ENCODE data around the gene APOC4. TPM values are rescaled to one million over a fixed set of nuclear protein-coding genes. Genes with fewer than 3 reads are reported as not detected.

APOC4 gene, protein sequence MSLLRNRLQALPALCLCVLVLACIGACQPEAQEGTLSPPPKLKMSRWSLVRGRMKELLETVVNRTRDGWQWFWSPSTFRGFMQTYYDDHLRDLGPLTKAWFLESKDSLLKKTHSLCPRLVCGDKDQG
- total RNA-seq, result not detected
- total RNA-seq (2013), result not detected

DNA sequence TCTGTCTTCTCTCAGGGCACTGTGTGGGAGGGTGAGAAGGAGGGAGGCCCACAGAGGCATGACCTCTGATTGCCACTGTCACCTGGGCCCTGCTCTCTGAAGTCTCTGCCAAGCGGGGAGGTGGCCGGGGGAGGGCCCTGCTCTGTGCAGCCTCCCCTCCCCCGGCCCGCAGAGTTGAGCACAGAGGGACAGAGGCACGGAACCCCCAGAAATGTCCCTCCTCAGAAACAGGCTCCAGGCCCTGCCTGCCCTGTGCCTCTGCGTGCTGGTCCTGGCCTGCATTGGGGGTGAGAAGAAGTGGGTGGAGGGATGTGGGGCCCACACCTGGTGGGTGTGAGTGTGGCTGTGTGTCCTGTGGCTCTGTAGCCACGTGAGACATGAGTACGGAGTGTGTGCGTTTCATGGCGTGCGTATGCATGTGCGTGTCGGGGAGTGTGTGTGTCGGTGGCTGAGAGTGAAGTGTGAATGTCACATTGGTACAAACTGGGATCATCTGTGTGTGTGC, at the start of gene APOC4:
TSS of gene APOC4 (plus strand) at position 171 of the 505 bp plus-strand sequence. CDS start at position 212, 41 bp downstream.
- Histone ChIP-seq H3K4me1 (ENCODE audit: control insufficient read depth, insufficient read depth, low read length) (peaks cover 10% of the 10 kb centered on the region), H3K27me3 (ENCODE audit: control insufficient read depth, insufficient read depth, low read length) (no peaks in the 10 kb centered on the region), H3K9me3 (ENCODE audit: control insufficient read depth, insufficient read depth, low read length) (no peaks in the 10 kb centered on the region), H3K27ac (ENCODE audit: low read length) (no peak within 1 kb of the TSS), H3K36me3 (ENCODE audit: control insufficient read depth, insufficient read depth, low read length) (no peaks in the 10 kb centered on the region), H3K4me3 (ENCODE audit: low read length) (no peak within 1 kb of the TSS)
- no peak for DNase-seq
- no peak within 1 kb of the TSS for H3K4me3 Mint-ChIP-seq
- no peaks in the 10 kb centered on the region for H3K27me3 Mint-ChIP-seq (ENCODE audit: low read depth in 2 of 2)
- H3K27ac Mint-ChIP-seq, result no peak within 1 kb of the TSS
- no peaks in the 10 kb centered on the region for H3K9me3 Mint-ChIP-seq
- intact Hi-C loops (cut with micrococcal nuclease), result no loop called here
- no peaks in the 10 kb centered on the region for H3K36me3 Mint-ChIP-seq
- 82% methylated on average over 14 of the region's 14 CpGs for WGBS (ENCODE audit: insufficient coverage)
- TF ChIP-seq, protein P1, sequence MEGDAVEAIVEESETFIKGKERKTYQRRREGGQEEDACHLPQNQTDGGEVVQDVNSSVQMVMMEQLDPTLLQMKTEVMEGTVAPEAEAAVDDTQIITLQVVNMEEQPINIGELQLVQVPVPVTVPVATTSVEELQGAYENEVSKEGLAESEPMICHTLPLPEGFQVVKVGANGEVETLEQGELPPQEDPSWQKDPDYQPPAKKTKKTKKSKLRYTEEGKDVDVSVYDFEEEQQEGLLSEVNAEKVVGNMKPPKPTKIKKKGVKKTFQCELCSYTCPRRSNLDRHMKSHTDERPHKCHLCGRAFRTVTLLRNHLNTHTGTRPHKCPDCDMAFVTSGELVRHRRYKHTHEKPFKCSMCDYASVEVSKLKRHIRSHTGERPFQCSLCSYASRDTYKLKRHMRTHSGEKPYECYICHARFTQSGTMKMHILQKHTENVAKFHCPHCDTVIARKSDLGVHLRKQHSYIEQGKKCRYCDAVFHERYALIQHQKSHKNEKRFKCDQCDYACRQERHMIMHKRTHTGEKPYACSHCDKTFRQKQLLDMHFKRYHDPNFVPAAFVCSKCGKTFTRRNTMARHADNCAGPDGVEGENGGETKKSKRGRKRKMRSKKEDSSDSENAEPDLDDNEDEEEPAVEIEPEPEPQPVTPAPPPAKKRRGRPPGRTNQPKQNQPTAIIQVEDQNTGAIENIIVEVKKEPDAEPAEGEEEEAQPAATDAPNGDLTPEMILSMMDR (IDR thresholded peaks at IDR 0.05), result no peak
- H3K4me1 Mint-ChIP-seq, result peaks cover 0 to 12% of the 10 kb centered on the region in 2 donors
- no peak for ATAC-seq

DNA sequence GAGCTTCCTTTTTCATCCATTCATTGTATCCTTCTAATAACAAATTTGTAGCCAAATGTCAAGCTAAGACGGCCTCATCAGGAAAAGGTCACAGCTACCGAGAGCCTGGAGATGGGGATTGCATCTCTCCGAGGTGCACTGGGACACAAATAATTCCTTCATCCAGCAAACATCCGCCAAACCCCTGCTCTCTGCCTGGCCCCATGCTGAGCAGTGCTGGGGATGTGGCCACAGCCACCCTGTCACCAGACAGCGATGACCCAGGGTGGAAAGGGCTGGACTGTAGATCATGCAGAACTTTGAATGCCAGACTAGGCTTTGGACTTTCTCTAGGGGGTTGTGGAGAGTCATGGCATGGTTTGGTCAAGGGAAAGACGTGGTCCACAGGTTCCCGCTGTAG, 49.1 kb upstream of the APOC4 start:
- no peaks in the 10 kb centered on the region for H3K9me3 ChIP-seq (ENCODE audit: control insufficient read depth, insufficient read depth, low read length)
- TF ChIP-seq, protein P1 (IDR thresholded peaks at IDR 0.05), result no peak
- peak overlapping the region; percentile 69 for H3K4me3 Mint-ChIP-seq
- no peaks in the 10 kb centered on the region for H3K9me3 Mint-ChIP-seq
- no peaks in the 10 kb centered on the region for H3K27me3 Mint-ChIP-seq (ENCODE audit: low read depth in 2 of 2)
- peaks cover 31% of the 10 kb centered on the region for H3K36me3 ChIP-seq (ENCODE audit: control insufficient read depth, insufficient read depth, low read length)
- intact Hi-C loops (cut with micrococcal nuclease), result no loop called here
- no peak overlapping the region for H3K27ac ChIP-seq (ENCODE audit: low read length)
- peaks cover 25 to 30% of the 10 kb centered on the region in 2 donors for H3K4me1 Mint-ChIP-seq
- peaks cover 21% of the 10 kb centered on the region for H3K4me1 ChIP-seq (ENCODE audit: control insufficient read depth, insufficient read depth, low read length)
- no peak for DNase-seq
- peak overlapping the region in 1 of 2 donors; percentile 91 for H3K27ac Mint-ChIP-seq
- H3K4me3 ChIP-seq (ENCODE audit: low read length), result no peak overlapping the region
- 95% methylated on average over 7 of the region's 7 CpGs for WGBS (ENCODE audit: insufficient coverage)
- ATAC-seq, result no peak
- H3K27me3 ChIP-seq (ENCODE audit: control insufficient read depth, insufficient read depth, low read length), result no peaks in the 10 kb centered on the region
- H3K36me3 Mint-ChIP-seq, result no peaks in the 10 kb centered on the region

DNA sequence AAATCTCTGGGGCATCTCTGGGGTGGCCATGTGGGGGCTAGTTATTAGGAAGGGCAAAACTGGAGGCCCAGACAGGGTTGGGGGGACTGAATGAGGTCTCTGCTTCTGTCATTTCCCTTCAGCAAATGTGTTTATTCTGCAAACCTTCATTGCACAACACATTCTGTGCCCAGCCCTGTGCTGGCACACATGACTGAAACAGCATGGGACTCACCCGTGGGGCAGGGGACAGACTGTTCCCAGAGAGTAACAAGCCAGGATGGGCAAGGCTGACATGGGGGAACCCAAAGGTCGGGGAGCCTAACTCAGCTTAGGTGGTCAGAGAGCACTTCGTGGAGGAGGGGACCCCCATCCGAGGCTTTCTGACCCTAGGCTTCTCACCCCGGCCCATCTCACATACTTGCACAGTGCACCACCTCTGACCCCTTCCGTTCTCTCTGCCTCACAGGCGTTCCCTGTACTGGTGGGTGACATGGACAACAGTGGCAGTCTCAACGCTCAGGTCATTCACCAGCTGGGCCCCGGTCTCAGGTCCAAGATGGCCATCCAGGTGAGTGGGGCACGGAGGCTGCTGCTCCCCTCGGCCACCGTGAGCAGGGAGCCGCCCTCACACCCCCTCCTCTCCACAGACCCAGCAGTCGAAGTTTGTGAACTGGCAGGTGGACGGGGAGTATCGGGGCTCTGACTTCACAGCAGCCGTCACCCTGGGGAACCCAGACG, 48.5 kb upstream of the APOC4 start:
- TF ChIP-seq, protein P1 (IDR thresholded peaks at IDR 0.05), result no peak
- H3K27ac Mint-ChIP-seq, result peak overlapping the region in 1 of 2 donors; percentile 91
- H3K4me1 Mint-ChIP-seq, result peaks cover 25 to 30% of the 10 kb centered on the region in 2 donors
- no peaks in the 10 kb centered on the region for H3K27me3 Mint-ChIP-seq (ENCODE audit: low read depth in 2 of 2)
- peaks cover 31% of the 10 kb centered on the region for H3K36me3 ChIP-seq (ENCODE audit: control insufficient read depth, insufficient read depth, low read length)
- no peak overlapping the region for H3K27ac ChIP-seq (ENCODE audit: low read length)
- H3K4me1 ChIP-seq (ENCODE audit: control insufficient read depth, insufficient read depth, low read length), result peaks cover 21% of the 10 kb centered on the region
- H3K9me3 ChIP-seq (ENCODE audit: control insufficient read depth, insufficient read depth, low read length), result no peaks in the 10 kb centered on the region
- DNase-seq (no peak), ATAC-seq (no peak)
- H3K9me3 Mint-ChIP-seq, result no peaks in the 10 kb centered on the region
- peak overlapping the region; percentile 69 for H3K4me3 Mint-ChIP-seq
- H3K27me3 ChIP-seq (ENCODE audit: control insufficient read depth, insufficient read depth, low read length), result no peaks in the 10 kb centered on the region
- WGBS (ENCODE audit: insufficient coverage), result 96% methylated on average over 18 of the region's 18 CpGs
- intact Hi-C loops (cut with micrococcal nuclease), result no loop called here
- no peaks in the 10 kb centered on the region for H3K36me3 Mint-ChIP-seq
- H3K4me3 ChIP-seq (ENCODE audit: low read length), result no peak overlapping the region

Measured in natural killer cell (primary cell).